Measurements from ENCODE around the gene CCDC85B. TPM values are rescaled to one million over a fixed set of nuclear protein-coding genes. Genes with fewer than 3 reads are reported as not detected.

CCDC85B gene
- total RNA-seq, 1 donor from 2014 or later, result 20.5 TPM

GRCh38 chr11:65931773-65932557 lies 41.5 kb downstream of the CCDC85B start:
- DNase-seq (ENCODE audit: low spot score), result no peak

DNA sequence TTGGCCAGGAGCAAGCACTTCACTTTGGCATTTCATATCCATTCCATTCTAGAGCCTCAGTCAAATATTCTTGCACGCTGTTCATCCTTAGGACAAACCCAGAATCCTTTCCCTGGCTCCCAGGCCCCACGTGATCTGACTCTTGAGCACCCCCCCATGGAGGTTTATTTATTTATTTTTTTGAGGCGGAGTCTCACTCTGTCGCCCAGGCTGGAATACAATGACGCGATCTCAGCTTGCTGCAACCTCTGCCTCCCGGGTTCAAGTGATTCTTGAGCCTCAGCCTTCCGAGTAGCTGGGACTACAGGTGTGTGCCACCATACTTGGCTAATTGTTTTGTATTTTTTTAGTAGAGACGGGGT lies 42.1 kb downstream of the CCDC85B start:
- no peak for DNase-seq (ENCODE audit: low spot score)

GRCh38 chr11:65934014-65934413 lies 43.5 kb downstream of the CCDC85B start:
- no peak for DNase-seq (ENCODE audit: low spot score)

GRCh38 chr11:65937766-65938165 lies 47.3 kb downstream of the CCDC85B start:
- DNase-seq (ENCODE audit: low spot score), result no peak

Other genes starting within 250 kb of the CCDC85B start
- gene RELA, start 227.8 kb upstream of the CCDC85B start, total RNA-seq, result 97.9 TPM
- gene KAT5, start 178.4 kb upstream of the CCDC85B start, total RNA-seq, result 74.8 TPM
- gene RNASEH2C, start 169.9 kb upstream of the CCDC85B start, total RNA-seq, result 29.8 TPM
- 13.5 TPM for gene AP5B1, start 109.7 kb upstream of the CCDC85B start, total RNA-seq
- 25.8 TPM for gene OVOL1, start 103.6 kb upstream of the CCDC85B start, total RNA-seq
- gene SNX32, start 56.7 kb upstream of the CCDC85B start, total RNA-seq, result 2.6 TPM
- 887 TPM for gene CFL1, start 32.5 kb upstream of the CCDC85B start, total RNA-seq
- gene MUS81, start 30.2 kb upstream of the CCDC85B start, total RNA-seq, result 61.7 TPM
- gene EFEMP2, start 17.9 kb upstream of the CCDC85B start, total RNA-seq, result 60.0 TPM
- 5.7 TPM for gene CTSW, start 10.8 kb upstream of the CCDC85B start, total RNA-seq
- gene FIBP, start 2.2 kb upstream of the CCDC85B start, total RNA-seq, result 60.2 TPM
- gene FOSL1, start 9.7 kb downstream of the CCDC85B start, total RNA-seq, result 4.5 TPM
- gene C11orf68, start 28.4 kb downstream of the CCDC85B start, total RNA-seq, result 28.9 TPM
- 54.0 TPM for gene DRAP1, start 28.8 kb downstream of the CCDC85B start, total RNA-seq
- 0.68 TPM for gene TSGA10IP, start 54.8 kb downstream of the CCDC85B start, total RNA-seq
- gene SART1, start 71.1 kb downstream of the CCDC85B start, total RNA-seq, result 48.6 TPM
- gene EIF1AD, start 111.5 kb downstream of the CCDC85B start, total RNA-seq, result 28.7 TPM
- gene BANF1, start 111.8 kb downstream of the CCDC85B start, total RNA-seq, result 192 TPM
- 1.1 TPM for gene CST6, start 121.3 kb downstream of the CCDC85B start, total RNA-seq
- gene CATSPER1, start 135.8 kb downstream of the CCDC85B start, total RNA-seq, result not detected
- not detected for gene GAL3ST3, start 158.5 kb downstream of the CCDC85B start, total RNA-seq
- gene SF3B2, start 161.7 kb downstream of the CCDC85B start, total RNA-seq, result 156 TPM
- 87.2 TPM for gene PACS1, start 179.6 kb downstream of the CCDC85B start, total RNA-seq

Data from ureter (tissue), 1 donor.